Vagina (tissue), 2 donors: ENCODE results near the gene DRD4. TPM values are rescaled to one million over a fixed set of nuclear protein-coding genes. Genes with fewer than 3 reads are reported as not detected.

Experiments used
- DNase-seq, 2 donors: peaks; one replicate each; pipeline ENCODE4 v3.0.0-alpha.2; 2017; ENCODE audit errors: extremely low spot score in 2 of 2
- H3K27ac ChIP-seq: fragments of 200-600 bp; sonication (generic); one replicate; pipeline ENCODE4 v1.5.1; 2019
- H3K27me3 ChIP-seq: fragments of 200-600 bp; sonication (generic); one replicate; pipeline ENCODE4 v1.5.1; 2019
- H3K36me3 ChIP-seq, 2 donors: fragments of 200-600 bp; sonication (generic); one replicate each; pipeline ENCODE4 v1.5.1; 2017 to 2019
- H3K4me1 ChIP-seq: fragments of 200-600 bp; sonication (generic); one replicate; pipeline ENCODE4 v1.5.1; 2019
- H3K4me3 ChIP-seq, 2 donors: fragments of 200-600 bp; sonication (generic); 1 replicate in 1 of 2; 2 replicates in 1 of 2; pipeline ENCODE4 v1.5.1; 2016 to 2019
- H3K9me3 ChIP-seq: fragments of 200-600 bp; sonication (generic); one replicate; pipeline ENCODE4 v1.5.1; 2019
- CTCF ChIP-seq, 3 experiments: fragments of 450-650 bp in 2 of 3; fragments of 200-600 bp in 1 of 3; sonication (generic) in 1 of 3; IDR thresholded peaks; one replicate each; pipeline ENCODE4 v1.5.1; 2017 to 2019; ENCODE audit warnings: antibody characterized with exemption in 3 of 3, mild to moderate bottlenecking in 2 of 3, moderate library complexity in 2 of 3
- POLR2A ChIP-seq, 2 donors: fragments of 450-650 bp; IDR thresholded peaks; one replicate each; pipeline ENCODE4 v1.6.1; 2017; ENCODE audit warnings: antibody characterized with exemption in 2 of 2, mild to moderate bottlenecking in 2 of 2, moderate library complexity in 2 of 2
- POLR2AphosphoS5 ChIP-seq, 2 donors: sonication (generic); formaldehyde crosslinking; IDR thresholded peaks; one replicate each; pipeline ENCODE4 v1.9.0; 2017; ENCODE audit warnings: antibody characterized with exemption in 2 of 2, mild to moderate bottlenecking in 2 of 2, low read depth in 1 of 2; ENCODE audit not compliant: insufficient read depth in 1 of 2
- intact Hi-C: fragments of 100-400 bp; cut with DNase I; formaldehyde crosslinking; loops from one replicate; pipeline ENCODE4 v1.15.1; 2023
- total RNA-seq: library from RNA; depleted of rRNA; stranded (reverse); fragments of >200 nt; gene quantifications from one replicate; pipeline ENCODE4 v1.2.3, GENCODE V29; 2016

DRD4 gene
- total RNA-seq, 1 donor from 2014 or later, result 1.2 TPM

- H3K4me1 ChIP-seq, result peaks cover 36% of the 10 kb centered on the region
- peak overlapping the region; percentile 67 to 79 for H3K4me3 ChIP-seq
- no peak for TF ChIP-seq POLR2AphosphoS5 (IDR thresholded peaks at IDR 0.05; ENCODE audit: insufficient read depth in 1 of 2, low read depth in 1 of 2)
- no peak for TF ChIP-seq POLR2A (IDR thresholded peaks at IDR 0.05)
- no peak for TF ChIP-seq CTCF (IDR thresholded peaks at IDR 0.05)
- peak in 1 of 2 donors; percentile 87 for DNase-seq
- H3K27ac ChIP-seq, result peak overlapping the region; percentile 88
- peaks cover 0 to 36% of the 10 kb centered on the region in 2 donors for H3K36me3 ChIP-seq
- H3K9me3 ChIP-seq, result no peaks in the 10 kb centered on the region
- intact Hi-C loops, result no loop called here
- H3K27me3 ChIP-seq, result no peaks in the 10 kb centered on the region
Observed at GRCh38 chr11:614623-615503, 22.2 kb upstream of the DRD4 start.

GRCh38 chr11:615504-616319 lies 21.4 kb upstream of the DRD4 start, which contains the start of gene IRF7:
Gene IRF7, minus strand, starts transcription at chr11:615950. Its CDS starts 586 bp downstream, at chr11:615364.
- peaks cover 0 to 27% of the 10 kb centered on the region in 2 donors for H3K36me3 ChIP-seq
- H3K9me3 ChIP-seq, result no peaks in the 10 kb centered on the region
- H3K4me1 ChIP-seq, result peaks cover 36% of the 10 kb centered on the region
- H3K27ac ChIP-seq, result peak within 1 kb of the TSS; percentile 88
- TF ChIP-seq POLR2AphosphoS5 (IDR thresholded peaks at IDR 0.05; ENCODE audit: insufficient read depth in 1 of 2, low read depth in 1 of 2) (peak; percentile 85 to 92), POLR2A (IDR thresholded peaks at IDR 0.05) (peak in 1 of 2 donors; percentile 58), CTCF (IDR thresholded peaks at IDR 0.05) (no peak)
- H3K27me3 ChIP-seq, result no peaks in the 10 kb centered on the region
- DNase-seq, result peak in 1 of 2 donors; percentile 87
- intact Hi-C loops, result no loop called here
- peak within 1 kb of the TSS; percentile 67 to 79 for H3K4me3 ChIP-seq

- intact Hi-C loops, result no loop called here
Observed at GRCh38 chr11:616320-617198, 20.5 kb upstream of the DRD4 start.

More at GRCh38 chr11:616320-617198, 20.5 kb upstream of the DRD4 start:
- peaks cover 36% of the 10 kb centered on the region for H3K4me1 ChIP-seq
- H3K36me3 ChIP-seq, result peaks cover 0 to 19% of the 10 kb centered on the region in 2 donors
- peak overlapping the region; percentile 88 for H3K27ac ChIP-seq
- no peak for DNase-seq
- H3K27me3 ChIP-seq, result no peaks in the 10 kb centered on the region
- H3K4me3 ChIP-seq, result peak overlapping the region; percentile 67 to 79
- TF ChIP-seq POLR2AphosphoS5 (IDR thresholded peaks at IDR 0.05; ENCODE audit: insufficient read depth in 1 of 2, low read depth in 1 of 2), result no peak
- no peak for TF ChIP-seq CTCF (IDR thresholded peaks at IDR 0.05)
- no peak for TF ChIP-seq POLR2A (IDR thresholded peaks at IDR 0.05)
- no peaks in the 10 kb centered on the region for H3K9me3 ChIP-seq
